ENCODE data around the gene PROM1. TPM values are rescaled to one million over a fixed set of nuclear protein-coding genes. Genes with fewer than 3 reads are reported as not detected.

The PROM1 gene
- total and polyA plus RNA-seq, 8 donors = 19.7 to 51.6 (median 22.2) TPM

DNA sequence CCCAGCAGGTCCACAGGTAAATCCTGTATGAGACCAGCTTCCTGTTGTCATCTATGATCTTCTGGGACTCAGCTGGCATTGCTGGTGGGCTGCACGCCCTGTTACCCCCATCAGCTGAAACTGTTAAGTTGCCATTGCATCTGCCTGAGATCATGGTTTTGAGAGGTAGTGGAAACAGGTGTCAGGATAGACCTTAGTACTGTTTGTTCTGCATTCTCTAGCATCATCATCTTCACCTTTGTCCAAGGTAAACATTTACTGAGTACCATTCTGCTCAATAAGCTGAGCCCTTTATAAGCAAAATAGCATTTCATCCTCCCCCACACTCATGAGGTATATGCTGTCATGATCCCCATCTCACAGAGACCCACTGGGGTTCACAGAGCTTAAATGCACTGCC, 42.9 kb upstream of the PROM1 start:
- no peaks in the 10 kb centered on the region for H3K27me3 ChIP-seq
- FAIRE-seq (no peak), ATAC-seq (no peak), DNase-seq (no peak)
- H3K4me3 ChIP-seq = no peak overlapping the region
- H3K36me3 ChIP-seq = no peaks in the 10 kb centered on the region
- intact Hi-C loops (cut with DNase I) = no loop called here
- H3K4me1 ChIP-seq = no peaks in the 10 kb centered on the region
- H3K9me3 ChIP-seq = no peaks in the 10 kb centered on the region
- TF ChIP-seq, protein P1, sequence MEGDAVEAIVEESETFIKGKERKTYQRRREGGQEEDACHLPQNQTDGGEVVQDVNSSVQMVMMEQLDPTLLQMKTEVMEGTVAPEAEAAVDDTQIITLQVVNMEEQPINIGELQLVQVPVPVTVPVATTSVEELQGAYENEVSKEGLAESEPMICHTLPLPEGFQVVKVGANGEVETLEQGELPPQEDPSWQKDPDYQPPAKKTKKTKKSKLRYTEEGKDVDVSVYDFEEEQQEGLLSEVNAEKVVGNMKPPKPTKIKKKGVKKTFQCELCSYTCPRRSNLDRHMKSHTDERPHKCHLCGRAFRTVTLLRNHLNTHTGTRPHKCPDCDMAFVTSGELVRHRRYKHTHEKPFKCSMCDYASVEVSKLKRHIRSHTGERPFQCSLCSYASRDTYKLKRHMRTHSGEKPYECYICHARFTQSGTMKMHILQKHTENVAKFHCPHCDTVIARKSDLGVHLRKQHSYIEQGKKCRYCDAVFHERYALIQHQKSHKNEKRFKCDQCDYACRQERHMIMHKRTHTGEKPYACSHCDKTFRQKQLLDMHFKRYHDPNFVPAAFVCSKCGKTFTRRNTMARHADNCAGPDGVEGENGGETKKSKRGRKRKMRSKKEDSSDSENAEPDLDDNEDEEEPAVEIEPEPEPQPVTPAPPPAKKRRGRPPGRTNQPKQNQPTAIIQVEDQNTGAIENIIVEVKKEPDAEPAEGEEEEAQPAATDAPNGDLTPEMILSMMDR (IDR thresholded peaks at IDR 0.05) = no peak
- no peak overlapping the region for H3K27ac ChIP-seq
- 76 to 84% methylated on average over 1 of the region's 1 CpG for WGBS, 2 donors

GRCh38 chr4:16125571-16126445, 42.0 kb upstream of the PROM1 start:
- Histone ChIP-seq H3K4me3 (no peak overlapping the region), H3K27me3 (no peaks in the 10 kb centered on the region), H3K36me3 (no peaks in the 10 kb centered on the region), H3K4me1 (no peaks in the 10 kb centered on the region), H3K9me3 (no peaks in the 10 kb centered on the region), H3K27ac (no peak overlapping the region)
- FAIRE-seq = no peak
- no peak for ATAC-seq
- intact Hi-C loops (cut with DNase I) = no loop called here
- no peak for DNase-seq
- 72 to 79% methylated on average over 8 of the region's 8 CpGs for WGBS, 2 donors
- TF ChIP-seq, protein P1 (IDR thresholded peaks at IDR 0.05) = no peak

- intact Hi-C loops (cut with DNase I) = no loop called here
- ATAC-seq (no peak), DNase-seq (no peak), FAIRE-seq (no peak)
- Histone ChIP-seq H3K27me3 (no peaks in the 10 kb centered on the region), H3K36me3 (no peaks in the 10 kb centered on the region), H3K4me3 (no peak overlapping the region), H3K27ac (no peak overlapping the region), H3K4me1 (no peaks in the 10 kb centered on the region), H3K9me3 (no peaks in the 10 kb centered on the region)
- 77% methylated on average over 4 of the region's 4 CpGs for WGBS, 2 donors
- TF ChIP-seq, protein P1 (IDR thresholded peaks at IDR 0.05) = no peak
Measured at GRCh38 chr4:16124232-16124631, 40.4 kb upstream of the PROM1 start.

- WGBS, 2 donors = 48 to 51% methylated on average over 7 of the region's 7 CpGs
- TF ChIP-seq, protein P1 (IDR thresholded peaks at IDR 0.05) = no peak
- DNase-seq (peak in 1 of 6 donors; percentile 9), ATAC-seq (peak; percentile 38 to 89 (median 75)), FAIRE-seq (no peak)
- Histone ChIP-seq H3K4me1 (no peaks in the 10 kb centered on the region), H3K4me3 (no peak overlapping the region), H3K27ac (peak overlapping the region in 3 of 4 donors; percentile 16 to 66 (median 26)), H3K36me3 (no peaks in the 10 kb centered on the region), H3K9me3 (no peaks in the 10 kb centered on the region), H3K27me3 (no peaks in the 10 kb centered on the region)
- intact Hi-C loops (cut with DNase I) = no loop called here
Measured at GRCh38 chr4:16123356-16124084, 39.7 kb upstream of the PROM1 start.
